Small intestine (tissue), 7 donors: ENCODE measurements around the gene MALT1. TPM values are rescaled to one million over a fixed set of nuclear protein-coding genes. Genes with fewer than 3 reads are reported as not detected.
A peak's percentile ranks its signal among the peaks of the same experiment; 100 is the strongest.

Source experiments
- DNase-seq, 2 donors: peaks; one replicate each; pipeline versions ENCODE4 v3.0.0 to v3.0.0-alpha.2; 2013
- FAIRE-seq: peaks from 2 replicates; lab custom pipeline; 2012; peaks lifted over from hg19 to GRCh38; lab: Jason Lieb, UNC
- H3K27ac ChIP-seq, 3 donors: one replicate each; pipeline ENCODE4 v1.5.1; 2013; ENCODE audit warnings: low read length in 2 of 3, mild to moderate bottlenecking in 2 of 3, control low read depth in 1 of 3, inconsistent platforms in 1 of 3, low read depth in 1 of 3, moderate library complexity in 1 of 3
- H3K27me3 ChIP-seq, 3 donors: one replicate each; pipeline ENCODE4 v1.6.1; 2013; ENCODE audit warnings: low read length in 3 of 3, inconsistent platforms in 1 of 3; ENCODE audit not compliant: control insufficient read depth in 3 of 3, insufficient read depth in 3 of 3
- H3K36me3 ChIP-seq, 3 donors: one replicate each; pipeline ENCODE4 v1.6.1; 2013; ENCODE audit warnings: low read length in 3 of 3, inconsistent platforms in 1 of 3, low read depth in 1 of 3, mild to moderate bottlenecking in 1 of 3, moderate library complexity in 1 of 3; ENCODE audit not compliant: control insufficient read depth in 3 of 3, insufficient read depth in 2 of 3
- H3K4me1 ChIP-seq, 3 donors: one replicate each; pipeline ENCODE4 v1.6.1; 2013; ENCODE audit warnings: low read length in 2 of 3, inconsistent platforms in 1 of 3, low read depth in 1 of 3, mild to moderate bottlenecking in 1 of 3, moderate library complexity in 1 of 3; ENCODE audit not compliant: control insufficient read depth in 3 of 3, insufficient read depth in 2 of 3
- H3K4me3 ChIP-seq, 3 donors: one replicate each; pipeline ENCODE4 v1.5.1; 2013; ENCODE audit warnings: low read length in 3 of 3, control low read depth in 1 of 3, inconsistent platforms in 1 of 3, low read depth in 1 of 3, mild to moderate bottlenecking in 1 of 3, moderate library complexity in 1 of 3
- H3K9me3 ChIP-seq, 2 donors: one replicate each; pipeline ENCODE4 v1.6.1; 2013; ENCODE audit warnings: low read depth in 1 of 2, low read length in 1 of 2; ENCODE audit not compliant: control insufficient read depth in 2 of 2, insufficient read depth in 1 of 2
- WGBS, 3 donors: extraction: QIAGEN DNeasy Blood & Tissue Kit; methylation state at CpG; one replicate each; pipeline ENCODE4 v1.1.7; 2013; 5-methylcytosine and 5-hydroxymethylcytosine counted together
- polyA plus RNA-seq, 4 donors: library from polyadenylated mRNA; stranded (reverse) in 3 of 4; unstranded in 1 of 4; fragments of 200-250 nt in 3 of 4; fragments of 120-200 nt in 1 of 4; gene quantifications; one replicate each; pipeline versions ENCODE4 v1.2.1 to v1.2.3, GENCODE V29; 2013
- donor health status: healthy with polysubstance abuse.
- donor health status: control.
- donor health status: control.
- donor health status: Bipolar disorder and iron deficiency.
- donor health status: healthy.

MALT1 gene
- polyA plus RNA-seq, 4 donors, result 4.9 to 27.6 (median 6.3) TPM

GRCh38 chr18:58738322-58738721 is 67.1 kb downstream of the MALT1 start:
- Histone ChIP-seq H3K27me3 (no peaks in the 10 kb centered on the region), H3K36me3 (peaks cover 3 to 24% (median 16%) of the 10 kb centered on the region in 3 donors), H3K4me3 (no peak overlapping the region), H3K27ac (no peak overlapping the region), H3K9me3 (no peaks in the 10 kb centered on the region), H3K4me1 (no peaks in the 10 kb centered on the region)
- DNase-seq, result no peak
- no peak for FAIRE-seq
- WGBS, 3 donors, result 93 to 97% (median 93%) methylated on average over 3 of the region's 3 CpGs

- WGBS, 3 donors, result 95 to 100% (median 97%) methylated on average over 2 of the region's 2 CpGs
- peaks cover 1 to 4% of the 10 kb centered on the region in 2 donors for H3K9me3 ChIP-seq
- H3K4me3 ChIP-seq, result no peak overlapping the region
- H3K27me3 ChIP-seq, result no peaks in the 10 kb centered on the region
- FAIRE-seq (no peak), DNase-seq (no peak)
- H3K36me3 ChIP-seq, result peaks cover 16 to 22% (median 17%) of the 10 kb centered on the region in 3 donors
- H3K27ac ChIP-seq, result no peak overlapping the region
- no peaks in the 10 kb centered on the region for H3K4me1 ChIP-seq
Measured at GRCh38 chr18:58745914-58746313, 74.6 kb downstream of the MALT1 start.

- Histone ChIP-seq H3K4me3 (no peak overlapping the region), H3K4me1 (no peaks in the 10 kb centered on the region), H3K9me3 (peaks cover 1 to 4% of the 10 kb centered on the region in 2 donors), H3K27ac (no peak overlapping the region), H3K36me3 (peaks cover 14 to 21% (median 16%) of the 10 kb centered on the region in 3 donors), H3K27me3 (no peaks in the 10 kb centered on the region)
- FAIRE-seq (no peak), DNase-seq (no peak)
- 95 to 100% (median 100%) methylated on average over 1 of the region's 1 CpG for WGBS, 3 donors
Measured at GRCh38 chr18:58748899-58749595, 77.8 kb downstream of the MALT1 start.

GRCh38 chr18:58753976-58754375 is 82.7 kb downstream of the MALT1 start:
- 68 to 74% (median 69%) methylated on average over 3 of the region's 3 CpGs for WGBS, 3 donors
- H3K27me3 ChIP-seq, result no peaks in the 10 kb centered on the region
- no peak for FAIRE-seq
- no peak for DNase-seq
- peaks cover 3 to 7% (median 3%) of the 10 kb centered on the region in 3 donors for H3K36me3 ChIP-seq
- no peak overlapping the region for H3K27ac ChIP-seq
- peaks cover 1 to 6% of the 10 kb centered on the region in 2 donors for H3K9me3 ChIP-seq
- H3K4me1 ChIP-seq, result peaks cover 0 to 27% (median 0%) of the 10 kb centered on the region in 3 donors
- H3K4me3 ChIP-seq, result no peak overlapping the region

GRCh38 chr18:58754544-58755068 is 83.3 kb downstream of the MALT1 start:
- FAIRE-seq (no peak), DNase-seq (no peak)
- H3K4me3 ChIP-seq, result no peak overlapping the region
- peaks cover 0 to 27% (median 0%) of the 10 kb centered on the region in 3 donors for H3K4me1 ChIP-seq
- WGBS, 3 donors, result 59 to 72% (median 69%) methylated on average over 10 of the region's 10 CpGs
- H3K27me3 ChIP-seq, result no peaks in the 10 kb centered on the region
- peaks cover 0 to 4% (median 0%) of the 10 kb centered on the region in 3 donors for H3K36me3 ChIP-seq
- peaks cover 0 to 2% of the 10 kb centered on the region in 2 donors for H3K9me3 ChIP-seq
- H3K27ac ChIP-seq, result peak overlapping the region in 1 of 3 donors; percentile 69

- no peak for FAIRE-seq
- Histone ChIP-seq H3K4me3 (no peak overlapping the region), H3K9me3 (peaks cover 0 to 2% of the 10 kb centered on the region in 2 donors), H3K36me3 (peaks cover 0 to 4% (median 0%) of the 10 kb centered on the region in 3 donors), H3K4me1 (peaks cover 0 to 27% (median 0%) of the 10 kb centered on the region in 3 donors), H3K27ac (peak overlapping the region in 1 of 3 donors; percentile 69), H3K27me3 (no peaks in the 10 kb centered on the region)
- 66 to 78% (median 68%) methylated on average over 15 of the region's 15 CpGs for WGBS, 3 donors
- DNase-seq, result peak; percentile 61 to 89
Measured at GRCh38 chr18:58755304-58756010, 84.2 kb downstream of the MALT1 start.

- 73 to 88% (median 87%) methylated on average over 5 to 10 of the region's 10 CpGs for WGBS, 3 donors
- Histone ChIP-seq H3K4me1 (peaks cover 0 to 27% (median 0%) of the 10 kb centered on the region in 3 donors), H3K27ac (no peak overlapping the region), H3K4me3 (no peak overlapping the region), H3K27me3 (no peaks in the 10 kb centered on the region), H3K9me3 (peaks cover 0 to 2% of the 10 kb centered on the region in 2 donors), H3K36me3 (peaks cover 0 to 2% (median 0%) of the 10 kb centered on the region in 3 donors)
- no peak for FAIRE-seq
- DNase-seq, result no peak
Measured at GRCh38 chr18:58756148-58756547, 84.9 kb downstream of the MALT1 start.

- no peak overlapping the region for H3K4me3 ChIP-seq
- WGBS, 3 donors, result 85 to 92% (median 91%) methylated on average over 8 of the region's 8 CpGs
- H3K36me3 ChIP-seq, result no peaks in the 10 kb centered on the region
- no peak overlapping the region for H3K27ac ChIP-seq
- no peaks in the 10 kb centered on the region for H3K27me3 ChIP-seq
- FAIRE-seq (no peak), DNase-seq (no peak)
- peaks cover 0 to 27% (median 2%) of the 10 kb centered on the region in 3 donors for H3K4me1 ChIP-seq
- H3K9me3 ChIP-seq, result peaks cover 0 to 2% of the 10 kb centered on the region in 2 donors
Measured at GRCh38 chr18:58756596-58757240, 85.5 kb downstream of the MALT1 start.
